GM18499 (cell line): ENCODE data around the gene ANKRD36B.
"Not testable (repeated sequence)": the region's sequence is repeated elsewhere in the genome, so short reads cannot be mapped to it uniquely, and the experiment has no call there.

Experiments
- ATAC-seq: cut with Tn5 transposase; IDR thresholded peaks from one replicate; pipeline ENCODE4 v1.9.1; 2021; ENCODE audit warnings: moderate number of reproducible peaks; ENCODE audit not compliant: insufficient read depth, unreplicated experiment

Gene ANKRD36B

DNA sequence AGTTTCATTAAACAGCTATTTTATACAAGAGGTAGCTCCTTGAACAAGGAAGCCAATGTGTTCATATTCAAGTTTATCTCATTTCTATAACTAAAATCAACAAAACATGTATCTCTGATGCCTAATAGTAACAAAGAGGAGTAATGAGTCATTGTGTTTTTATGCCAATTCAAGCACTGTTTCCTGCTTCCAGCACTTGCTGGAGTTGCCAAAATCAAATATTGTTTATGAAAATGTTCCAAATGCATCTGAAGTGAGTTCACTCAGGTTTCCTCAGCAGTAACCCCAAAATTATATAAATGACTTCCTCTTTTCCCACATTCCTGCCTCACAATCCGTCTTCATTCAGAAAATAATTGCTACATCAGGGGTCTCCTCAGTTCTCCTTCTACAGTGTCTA, 39.2 kb downstream of the ANKRD36B start:
- ATAC-seq: not testable (repeated sequence)

DNA sequence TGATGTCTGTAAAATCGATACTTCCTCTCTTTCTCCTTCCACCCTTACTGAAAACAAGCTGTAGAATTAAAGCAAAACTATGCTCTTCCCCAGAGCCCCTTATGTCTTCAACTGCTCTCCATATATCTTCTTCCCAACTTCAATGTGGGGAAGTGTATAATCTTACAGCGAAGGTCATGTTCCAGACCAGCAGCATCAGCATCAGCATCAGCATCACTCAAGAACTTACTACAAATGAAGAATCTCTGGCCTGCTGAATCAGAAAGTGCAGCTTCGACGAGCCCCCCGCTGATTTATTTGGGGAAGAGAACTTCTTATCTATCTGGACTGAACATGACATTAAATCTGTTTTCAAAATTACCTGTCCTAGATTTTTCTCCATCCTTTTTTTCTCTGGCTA, 40.6 kb downstream of the ANKRD36B start:
- not testable (repeated sequence) for ATAC-seq

DNA sequence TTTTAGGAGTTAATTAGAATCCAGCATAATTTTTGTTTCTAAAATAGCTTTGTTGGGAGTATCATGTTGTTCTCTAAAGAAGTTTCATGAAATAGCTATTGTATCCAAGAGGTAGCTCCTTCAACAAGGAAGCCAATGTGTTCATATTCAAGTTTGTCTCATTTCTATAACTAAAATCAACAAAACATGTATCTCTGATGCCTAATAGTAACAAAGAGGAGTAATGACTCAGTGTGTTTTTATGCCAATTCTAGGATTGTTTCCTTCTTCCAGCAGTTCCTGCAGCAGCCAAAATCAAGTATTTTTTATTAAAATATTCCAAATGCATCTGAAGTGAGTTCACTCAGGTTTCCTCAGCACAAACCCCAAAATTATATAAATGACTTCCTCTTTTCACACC, 41.1 kb downstream of the ANKRD36B start:
- not testable (repeated sequence) for ATAC-seq

DNA sequence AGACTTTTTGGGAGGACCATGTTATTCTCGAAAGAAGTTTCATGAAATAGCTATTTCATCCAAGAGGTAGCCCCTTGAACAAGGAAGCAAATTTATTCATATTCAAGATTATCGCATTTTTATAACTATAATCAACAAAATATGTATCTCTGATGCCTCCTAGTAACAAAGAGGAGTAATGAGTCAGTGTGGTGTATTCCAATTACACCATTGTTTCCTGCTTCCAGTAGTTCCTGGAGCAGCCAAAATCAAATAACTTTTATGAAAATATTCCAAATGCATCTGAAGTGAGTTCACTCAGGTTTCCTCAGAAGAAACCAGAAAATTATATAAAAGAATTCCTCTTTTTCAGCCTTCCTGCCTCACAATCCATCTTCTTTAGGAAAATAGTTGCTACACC, 43.0 kb downstream of the ANKRD36B start:
- no peak for ATAC-seq

DNA sequence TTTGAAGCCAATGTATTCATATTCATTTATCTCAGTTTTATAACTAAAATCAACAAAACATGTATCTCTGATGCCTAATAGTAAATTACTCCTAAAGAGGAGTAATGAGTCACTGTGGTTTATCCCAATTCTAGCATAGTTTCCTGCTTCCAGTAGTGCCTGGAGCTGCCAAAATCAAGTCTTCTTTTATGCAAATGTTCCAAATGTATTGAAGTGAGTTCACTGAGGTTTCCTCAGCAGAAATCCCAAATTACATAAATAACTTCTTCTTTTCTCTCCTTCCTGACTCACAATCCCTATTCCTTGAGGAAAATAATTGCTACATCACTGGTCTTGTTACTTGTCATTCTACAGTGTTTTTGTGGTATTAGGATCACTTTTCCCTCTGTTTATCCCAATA, 44.8 kb downstream of the ANKRD36B start:
- not testable (repeated sequence) for ATAC-seq

DNA sequence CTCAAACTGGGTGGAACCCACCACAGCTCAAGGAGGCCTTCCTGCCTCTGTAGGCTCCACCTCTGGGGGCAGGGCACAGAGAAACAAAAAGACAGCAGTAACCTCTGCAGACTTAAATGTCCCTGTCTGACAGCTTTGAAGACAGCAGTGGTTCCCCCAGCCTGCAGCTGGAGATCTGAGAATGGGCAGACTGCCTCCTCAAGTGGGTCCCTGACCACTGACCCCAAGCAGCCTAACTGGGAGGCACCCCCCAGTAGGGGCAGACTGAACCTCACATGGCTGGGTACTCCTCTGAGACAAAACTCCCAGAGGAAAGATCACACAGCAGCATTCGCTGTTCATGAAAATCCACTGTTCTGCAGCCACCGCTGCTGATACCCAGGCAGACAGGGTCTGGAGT, 63.8 kb downstream of the ANKRD36B start:
- not testable (repeated sequence) for ATAC-seq

DNA sequence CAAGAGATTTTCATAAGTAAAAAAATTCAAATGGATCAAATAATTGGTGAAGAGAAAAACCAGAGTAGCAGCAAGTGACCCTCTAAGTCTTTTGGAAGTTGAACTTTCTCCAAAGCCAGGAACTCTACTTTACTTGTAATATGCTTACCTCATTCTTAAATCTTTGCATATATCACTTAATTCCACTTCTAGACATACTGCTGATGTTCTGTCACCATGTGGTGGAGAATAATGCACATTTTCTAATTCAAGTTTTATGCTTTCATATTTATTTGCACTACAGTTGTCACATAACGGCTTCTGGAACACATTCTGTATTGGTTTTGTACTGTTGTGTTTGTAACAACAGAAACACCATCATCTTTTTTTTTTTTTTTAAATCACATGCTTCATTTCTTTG, 65.9 kb downstream of the ANKRD36B start:
- ATAC-seq: not testable (repeated sequence)

DNA sequence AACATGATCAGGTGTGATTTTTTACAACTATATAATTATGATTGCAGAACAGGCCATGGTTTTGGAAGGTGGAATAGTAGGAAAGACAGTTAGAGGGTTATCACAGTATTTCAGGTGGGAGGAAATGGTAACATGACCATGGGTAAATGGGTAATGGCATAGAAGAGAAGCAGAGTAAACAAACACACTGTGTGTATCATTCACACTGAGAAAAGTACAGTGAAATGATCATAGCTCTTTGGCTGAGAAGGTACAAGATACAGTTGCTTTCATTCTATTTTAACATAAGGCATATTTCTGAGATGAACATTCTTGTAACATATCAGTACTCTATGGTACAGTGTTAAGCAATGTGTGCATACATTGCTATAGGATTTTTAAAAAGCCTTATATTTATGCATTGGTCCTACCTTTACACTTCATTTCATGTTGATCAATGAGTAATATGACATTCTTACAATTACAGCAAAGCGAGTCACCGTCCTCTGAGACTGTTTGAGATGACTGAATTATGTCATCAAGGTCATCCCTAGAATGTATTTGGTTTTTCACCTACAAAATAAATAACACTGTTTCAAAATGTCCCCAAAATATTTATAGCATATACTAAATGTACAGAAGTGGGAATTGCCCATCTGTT, 66.6 kb downstream of the ANKRD36B start:
- not testable (repeated sequence) for ATAC-seq

DNA sequence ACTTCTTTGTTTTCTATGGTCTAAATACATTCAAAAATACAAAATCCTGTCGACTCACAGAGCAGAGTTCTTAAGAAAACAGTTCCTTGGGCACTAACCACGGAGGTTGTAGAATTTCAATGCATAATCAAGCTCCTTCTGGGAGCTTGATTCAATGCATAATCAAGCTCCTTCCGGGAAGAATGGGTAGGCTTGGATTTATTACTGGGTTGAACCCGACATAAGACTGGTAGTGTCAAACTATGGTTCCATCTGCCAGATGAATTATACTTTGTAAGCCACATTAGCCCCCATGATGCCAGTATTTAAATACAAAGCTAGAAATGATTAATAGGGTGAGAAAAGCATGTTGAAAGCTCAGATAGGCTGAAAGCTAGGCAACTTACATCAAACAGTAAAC, 94.0 kb downstream of the ANKRD36B start:
- ATAC-seq: not testable (repeated sequence)

DNA sequence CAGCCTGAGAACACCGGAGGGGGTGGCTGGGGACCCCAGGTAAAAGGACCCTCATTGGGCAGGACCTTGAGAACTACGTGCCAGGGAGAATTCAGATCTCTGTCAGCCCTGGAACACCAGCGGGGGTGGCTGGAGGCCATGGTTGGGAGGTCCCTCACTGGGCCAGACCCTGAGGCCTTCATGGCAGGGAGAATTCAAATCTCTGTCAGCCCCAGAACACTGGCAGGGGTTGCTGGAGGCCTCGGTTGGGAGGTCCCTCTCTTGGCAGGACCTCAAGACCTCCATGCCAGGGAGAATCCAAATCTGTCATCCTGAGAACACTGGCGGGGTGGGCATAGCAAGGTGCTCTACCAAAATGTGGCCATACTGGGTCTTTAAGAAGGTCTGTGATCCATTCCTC, 99.5 kb downstream of the ANKRD36B start:
- not testable (repeated sequence) for ATAC-seq
